Measurements from ENCODE around the gene OR5A2. TPM values are rescaled to one million over a fixed set of nuclear protein-coding genes. Genes with fewer than 3 reads are reported as not detected.

OR5A2 gene
- total and polyA plus RNA-seq, 10 of the 15 experiments (the other 5 are each of a cell fraction or from before 2014, with no cell fraction given): not detected

- ChIA-PET SMC1A (ENCODE audit: uncharacterized antibody, unreplicated experiment) (interaction anchor here (1.3 kb wide), 1 partner anchor 12 kb away, joined by 3 read pairs; no protein-coding TSS in a partner anchor), RAD21 (ENCODE audit: unreplicated experiment) (no interaction called here), POLR2A (no interaction called here), CTCF (no interaction called here)
- Histone ChIP-seq H3K79me2 (ENCODE audit: control insufficient read depth, insufficient read depth, low read length) (no peaks in the 10 kb centered on the region), H3K9me3 (replicated peaks; ENCODE audit: control insufficient read depth, insufficient read depth, low read length) (no peaks in the 10 kb centered on the region; the same call in 2 of the 3 replicates), H3K9ac (ENCODE audit: control insufficient read depth, insufficient read depth, low read length) (no peak overlapping the region), H3K36me3 (ENCODE audit: control insufficient read depth in 2 of 2, insufficient read depth in 2 of 2, low read length in 1 of 2) (no peaks in the 10 kb centered on the region), H3K4me2 (ENCODE audit: control insufficient read depth, insufficient read depth) (no peak overlapping the region), H3K27me3 (replicated peaks in 1 of 2; ENCODE audit: control insufficient read depth in 2 of 2, insufficient read depth in 2 of 2, low read length in 1 of 2) (peaks cover 0 to 3% of the 10 kb centered on the region in 2 experiments; a peak in 1 of 4 replicates), H3K4me3 (no peak overlapping the region), H3K27ac (ENCODE audit: control insufficient read depth, insufficient read depth) (no peak overlapping the region), H2AFZ (ENCODE audit: control insufficient read depth, low read depth, low read length) (no peak overlapping the region), H4K20me1 (ENCODE audit: control insufficient read depth, insufficient read depth) (no peaks in the 10 kb centered on the region), H3K4me1 (ENCODE audit: control insufficient read depth, insufficient read depth, low read length) (no peaks in the 10 kb centered on the region)
- ATAC-seq (no peak), FAIRE-seq (no peak), DNase-seq (ENCODE audit: low read depth, low spot score) (no peak)
- BruUV-seq (replicated peaks): no TSS peak
- TF ChIP-seq MAX (IDR thresholded peaks at IDR 0.05; ENCODE audit: low read depth, low read length): no peak
- no peak for TF ChIP-seq MEF2A (IDR thresholded peaks at IDR 0.05; ENCODE audit: insufficient read depth, low read depth, low read length)
- TF ChIP-seq ZNF24 (IDR thresholded peaks at IDR 0.05): no peak
- TF ChIP-seq E4F1 (IDR thresholded peaks at IDR 0.05; ENCODE audit: borderline replicate concordance, partially characterized antibody): no peak
- intact Hi-C loops (cut with micrococcal nuclease; ENCODE audit: unreplicated experiment): no loop called here
- WGBS (ENCODE audit: insufficient coverage, insufficient replicate concordance, low lambda C conversion rate, missing lambda C conversion rate): 6% methylated on average over 8 of the region's 8 CpGs
- in situ Hi-C loops (cut with MboI): no loop called here
Observed at GRCh38 chr11:59368238-59369022, 57.8 kb downstream of the OR5A2 start.

Other genes starting within 250 kb of the OR5A2 start
Only the 7 nearest of the 9 such genes appear.
- gene OR5AN1, start 67.5 kb downstream of the OR5A2 start, total RNA-seq (2014; rRNA removed): not detected in 2 replicates
- not detected in 2 replicates for gene OR5AN1, start 67.5 kb downstream of the OR5A2 start, total RNA-seq (2014; rRNA removed; fragmentation: Illumina TruSeq; extraction: Trizol)
- gene OR5AN1, start 67.5 kb downstream of the OR5A2 start, total RNA-seq (2021): not detected in 2 replicates
- gene OR5AN1, start 67.5 kb downstream of the OR5A2 start, polyA plus RNA-seq (2011; rRNA removed): not detected in 2 replicates
- not detected in 2 replicates for gene OR5AN1, start 67.5 kb downstream of the OR5A2 start, polyA plus RNA-seq (2014; fragmentation: Illumina TruSeq; extraction: Trizol)
- not detected for gene OR5AN1, start 67.5 kb downstream of the OR5A2 start, polyA plus RNA-seq (2014; fragmentation: Nextera tagmentation; extraction: Ambion mirVana)
- not detected in 2 replicates for gene OR5AN1, start 67.5 kb downstream of the OR5A2 start, polyA plus RNA-seq (2014; rRNA removed)
- not detected for gene OR5AN1, start 67.5 kb downstream of the OR5A2 start, polyA plus RNA-seq (2016; fragmentation: Nextera tagmentation; extraction: Ambion mirVana)
- gene OR5A1, start 10.1 kb upstream of the OR5A2 start, total RNA-seq (2014; rRNA removed): not detected in 2 replicates
- not detected in 2 replicates for gene OR5A1, start 10.1 kb upstream of the OR5A2 start, total RNA-seq (2014; rRNA removed; fragmentation: Illumina TruSeq; extraction: Trizol)
- not detected in 2 replicates for gene OR5A1, start 10.1 kb upstream of the OR5A2 start, total RNA-seq (2021)
- not detected in 2 replicates for gene OR5A1, start 10.1 kb upstream of the OR5A2 start, polyA plus RNA-seq (2011; rRNA removed)
- gene OR5A1, start 10.1 kb upstream of the OR5A2 start, polyA plus RNA-seq (2014; fragmentation: Illumina TruSeq; extraction: Trizol): not detected in 2 replicates
- gene OR5A1, start 10.1 kb upstream of the OR5A2 start, polyA plus RNA-seq (2014; fragmentation: Nextera tagmentation; extraction: Ambion mirVana): not detected
- not detected in 2 replicates for gene OR5A1, start 10.1 kb upstream of the OR5A2 start, polyA plus RNA-seq (2014; rRNA removed)
- gene OR5A1, start 10.1 kb upstream of the OR5A2 start, polyA plus RNA-seq (2016; fragmentation: Nextera tagmentation; extraction: Ambion mirVana): not detected
- not detected in 2 replicates for gene OR4D6, start 30.5 kb upstream of the OR5A2 start, total RNA-seq (2014; rRNA removed)
- gene OR4D6, start 30.5 kb upstream of the OR5A2 start, total RNA-seq (2014; rRNA removed; fragmentation: Illumina TruSeq; extraction: Trizol): not detected in 2 replicates
- not detected in 2 replicates for gene OR4D6, start 30.5 kb upstream of the OR5A2 start, total RNA-seq (2021)
- gene OR4D6, start 30.5 kb upstream of the OR5A2 start, polyA plus RNA-seq (2011; rRNA removed): not detected in 2 replicates
- not detected in 2 replicates for gene OR4D6, start 30.5 kb upstream of the OR5A2 start, polyA plus RNA-seq (2014; fragmentation: Illumina TruSeq; extraction: Trizol)
- gene OR4D6, start 30.5 kb upstream of the OR5A2 start, polyA plus RNA-seq (2014; fragmentation: Nextera tagmentation; extraction: Ambion mirVana): not detected
- not detected in 2 replicates for gene OR4D6, start 30.5 kb upstream of the OR5A2 start, polyA plus RNA-seq (2014; rRNA removed)
- gene OR4D6, start 30.5 kb upstream of the OR5A2 start, polyA plus RNA-seq (2016; fragmentation: Nextera tagmentation; extraction: Ambion mirVana): not detected
- gene OR4D10, start 46.9 kb upstream of the OR5A2 start, total RNA-seq (2014; rRNA removed): not detected in 2 replicates
- not detected in 2 replicates for gene OR4D10, start 46.9 kb upstream of the OR5A2 start, total RNA-seq (2014; rRNA removed; fragmentation: Illumina TruSeq; extraction: Trizol)
- gene OR4D10, start 46.9 kb upstream of the OR5A2 start, total RNA-seq (2021): not detected in 2 replicates
- gene OR4D10, start 46.9 kb upstream of the OR5A2 start, polyA plus RNA-seq (2011; rRNA removed): not detected in 2 replicates
- not detected in 2 replicates for gene OR4D10, start 46.9 kb upstream of the OR5A2 start, polyA plus RNA-seq (2014; fragmentation: Illumina TruSeq; extraction: Trizol)
- not detected for gene OR4D10, start 46.9 kb upstream of the OR5A2 start, polyA plus RNA-seq (2014; fragmentation: Nextera tagmentation; extraction: Ambion mirVana)
- gene OR4D10, start 46.9 kb upstream of the OR5A2 start, polyA plus RNA-seq (2014; rRNA removed): not detected in 2 replicates
- gene OR4D10, start 46.9 kb upstream of the OR5A2 start, polyA plus RNA-seq (2016; fragmentation: Nextera tagmentation; extraction: Ambion mirVana): not detected
- gene OR4D11, start 77.2 kb upstream of the OR5A2 start, total RNA-seq (2014; rRNA removed): not detected in 2 replicates
- gene OR4D11, start 77.2 kb upstream of the OR5A2 start, total RNA-seq (2014; rRNA removed; fragmentation: Illumina TruSeq; extraction: Trizol): not detected in 2 replicates
- gene OR4D11, start 77.2 kb upstream of the OR5A2 start, total RNA-seq (2021): not detected in 2 replicates
- gene OR4D11, start 77.2 kb upstream of the OR5A2 start, polyA plus RNA-seq (2011; rRNA removed): not detected in 2 replicates
- not detected in 2 replicates for gene OR4D11, start 77.2 kb upstream of the OR5A2 start, polyA plus RNA-seq (2014; fragmentation: Illumina TruSeq; extraction: Trizol)
- gene OR4D11, start 77.2 kb upstream of the OR5A2 start, polyA plus RNA-seq (2014; fragmentation: Nextera tagmentation; extraction: Ambion mirVana): not detected
- not detected in 2 replicates for gene OR4D11, start 77.2 kb upstream of the OR5A2 start, polyA plus RNA-seq (2014; rRNA removed)
- not detected for gene OR4D11, start 77.2 kb upstream of the OR5A2 start, polyA plus RNA-seq (2016; fragmentation: Nextera tagmentation; extraction: Ambion mirVana)
- not detected in 2 replicates for gene OR4D9, start 85.1 kb upstream of the OR5A2 start, total RNA-seq (2014; rRNA removed)
- not detected in 2 replicates for gene OR4D9, start 85.1 kb upstream of the OR5A2 start, total RNA-seq (2014; rRNA removed; fragmentation: Illumina TruSeq; extraction: Trizol)
- gene OR4D9, start 85.1 kb upstream of the OR5A2 start, total RNA-seq (2021): not detected in 2 replicates
- gene OR4D9, start 85.1 kb upstream of the OR5A2 start, polyA plus RNA-seq (2011; rRNA removed): not detected in 2 replicates
- gene OR4D9, start 85.1 kb upstream of the OR5A2 start, polyA plus RNA-seq (2014; fragmentation: Illumina TruSeq; extraction: Trizol): not detected in 2 replicates
- gene OR4D9, start 85.1 kb upstream of the OR5A2 start, polyA plus RNA-seq (2014; fragmentation: Nextera tagmentation; extraction: Ambion mirVana): not detected
- not detected in 2 replicates for gene OR4D9, start 85.1 kb upstream of the OR5A2 start, polyA plus RNA-seq (2014; rRNA removed)
- gene OR4D9, start 85.1 kb upstream of the OR5A2 start, polyA plus RNA-seq (2016; fragmentation: Nextera tagmentation; extraction: Ambion mirVana): not detected
- 22.5 and 23.5 TPM in 2 replicates for gene OSBP, start 189.4 kb upstream of the OR5A2 start, total RNA-seq (2014; rRNA removed)
- 24.6 and 26.8 TPM in 2 replicates for gene OSBP, start 189.4 kb upstream of the OR5A2 start, total RNA-seq (2014; rRNA removed; fragmentation: Illumina TruSeq; extraction: Trizol)
- gene OSBP, start 189.4 kb upstream of the OR5A2 start, total RNA-seq (2021): 34.9 and 36.0 TPM in 2 replicates
- gene OSBP, start 189.4 kb upstream of the OR5A2 start, polyA plus RNA-seq (2011; rRNA removed): 27.7 and 28.8 TPM in 2 replicates
- gene OSBP, start 189.4 kb upstream of the OR5A2 start, polyA plus RNA-seq (2014; fragmentation: Illumina TruSeq; extraction: Trizol): 41.2 and 49.2 TPM in 2 replicates
- 10 to 100 TPM in 1 of 2 experiments, 1 to 10 TPM in 1; 9.8 to 10.7 TPM for gene OSBP, start 189.4 kb upstream of the OR5A2 start, polyA plus RNA-seq (2014; fragmentation: Nextera tagmentation; extraction: Ambion mirVana)
- 19.3 and 20.9 TPM in 2 replicates for gene OSBP, start 189.4 kb upstream of the OR5A2 start, polyA plus RNA-seq (2014; rRNA removed)
- 10 to 100 TPM in 1 of 2 experiments, 1 to 10 TPM in 1; 5.9 to 11.8 TPM for gene OSBP, start 189.4 kb upstream of the OR5A2 start, polyA plus RNA-seq (2016; fragmentation: Nextera tagmentation; extraction: Ambion mirVana)

Measured in GM12878 (cell line).